Erythroblast (primary cell): ENCODE results near the gene ZMYM1.

Experiments
- GATA1 ChIP-seq: IDR thresholded peaks from 2 replicates; pipeline ENCODE4 v1.6.1; 2011; ENCODE audit warnings: low read depth, mild to moderate bottlenecking, control low read depth, low read length, moderate library complexity
- POLR2A ChIP-seq: IDR thresholded peaks from 2 replicates; pipeline ENCODE4 v1.6.1; 2011; ENCODE audit warnings: mild to moderate bottlenecking, low read length

GRCh38 chr1:35033346-35033745 lies 45.8 kb upstream of the ZMYM1 start:
- TF ChIP-seq POLR2A (no peak), GATA1 (no peak)
